Stimulated activated CD4-positive, alpha-beta T cell treated with anti-CD3 and anti-CD28 coated beads, Interleukin-4, amount 100 ng/mL, for 48 hours (primary cell): ENCODE measurements around the gene TLDC2.

ENCODE experiments used
- DNase-seq, 2 donors: peaks; one replicate each; pipeline ENCODE4 v3.0.0-alpha.2; 2020; ENCODE audit warnings: low read depth in 2 of 2

Gene TLDC2

DNA sequence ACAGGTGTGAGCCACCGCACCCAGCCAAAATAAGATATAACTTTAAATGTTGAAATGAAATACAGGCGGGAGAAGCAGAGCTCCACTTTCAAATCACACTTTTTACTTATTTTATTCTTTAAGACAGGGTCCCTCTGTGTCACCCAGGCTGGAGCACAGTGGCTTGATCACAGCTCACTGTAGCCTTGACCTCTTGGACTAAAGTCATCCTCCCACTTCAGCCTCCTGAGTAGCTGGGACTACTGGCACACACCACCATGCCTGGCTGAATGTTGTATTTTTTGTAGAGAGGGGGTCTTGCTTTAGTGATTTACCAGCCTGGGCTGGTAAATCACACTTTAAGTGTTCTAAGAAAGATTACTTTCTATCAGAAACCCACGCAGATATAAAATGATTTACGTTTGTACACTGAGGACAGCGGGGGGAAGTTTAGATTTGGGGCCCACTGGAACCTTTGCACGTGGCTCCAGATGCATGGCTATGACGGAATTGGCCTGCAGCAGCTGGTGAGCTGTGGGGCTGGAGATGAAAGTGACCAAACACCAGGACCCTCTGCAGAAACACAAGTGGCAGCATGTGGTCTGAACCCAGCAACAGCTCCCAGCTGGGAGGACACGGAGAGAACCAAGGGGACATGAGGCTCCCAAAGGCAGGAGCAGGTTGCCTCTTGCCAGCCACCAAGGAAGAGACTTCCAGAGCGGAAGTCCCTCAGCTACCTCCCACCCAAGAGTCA lies 26.4 kb upstream of the TLDC2 start:
- DNase-seq: no peak

DNA sequence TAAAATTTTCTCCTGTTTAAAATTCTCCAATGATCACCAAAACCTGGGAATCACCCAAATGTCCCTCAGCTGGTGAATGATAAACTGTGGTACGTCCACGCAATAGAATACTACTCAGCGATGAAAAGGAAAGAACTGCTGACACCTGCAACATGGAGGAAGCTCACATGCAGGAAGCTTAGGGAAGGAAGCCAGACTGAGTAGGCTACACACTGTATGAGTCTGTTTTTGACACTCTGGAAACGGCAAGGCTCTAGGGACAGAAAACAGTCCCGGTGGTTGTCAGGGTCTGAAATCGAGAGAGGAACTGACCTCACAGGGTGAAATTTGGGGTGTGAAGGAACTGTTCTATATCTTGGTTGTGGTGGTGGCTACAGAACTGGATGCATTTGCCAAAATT lies 25.2 kb upstream of the TLDC2 start:
- DNase-seq: no peak

DNA sequence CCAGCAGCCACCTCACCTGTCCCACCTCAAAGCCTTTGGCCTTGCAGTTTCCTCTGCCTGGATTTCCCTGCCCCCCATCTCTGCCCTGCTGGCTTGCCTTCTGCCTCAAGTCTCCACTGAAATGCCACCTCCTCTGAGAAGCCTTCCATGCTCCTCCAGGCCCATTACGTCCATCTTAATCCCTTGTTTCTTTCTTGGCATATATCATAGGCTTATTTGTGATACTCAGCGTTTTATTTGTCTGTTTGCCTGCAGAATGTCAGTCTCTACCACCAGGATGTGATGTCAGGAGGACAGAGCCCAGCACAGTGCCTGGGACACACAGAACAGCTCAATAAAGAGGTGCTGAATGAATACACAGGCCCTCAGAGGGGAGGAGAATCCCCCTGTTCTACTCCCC lies 24.4 kb upstream of the TLDC2 start:
- no peak for DNase-seq

DNA sequence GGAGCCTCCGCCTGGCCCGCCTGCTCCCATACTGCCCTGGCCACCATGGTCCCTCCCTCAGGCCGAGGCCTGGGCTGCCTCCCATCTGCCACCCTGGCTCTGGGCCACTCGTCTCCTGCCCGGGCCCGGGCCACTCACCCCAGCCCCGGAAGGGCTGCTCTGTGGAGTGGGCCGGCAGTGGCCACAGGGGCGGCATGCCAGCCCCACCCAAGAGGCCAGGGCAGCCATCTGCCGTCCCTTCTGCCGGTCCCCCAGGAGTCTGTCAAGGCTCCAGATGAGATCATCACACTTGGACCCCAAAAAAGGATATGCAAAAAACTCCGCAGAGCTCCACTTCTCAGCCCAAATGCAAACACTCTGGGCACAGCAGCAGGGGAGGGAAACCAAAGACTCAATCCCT lies 23.8 kb upstream of the TLDC2 start:
- DNase-seq: no peak

DNA sequence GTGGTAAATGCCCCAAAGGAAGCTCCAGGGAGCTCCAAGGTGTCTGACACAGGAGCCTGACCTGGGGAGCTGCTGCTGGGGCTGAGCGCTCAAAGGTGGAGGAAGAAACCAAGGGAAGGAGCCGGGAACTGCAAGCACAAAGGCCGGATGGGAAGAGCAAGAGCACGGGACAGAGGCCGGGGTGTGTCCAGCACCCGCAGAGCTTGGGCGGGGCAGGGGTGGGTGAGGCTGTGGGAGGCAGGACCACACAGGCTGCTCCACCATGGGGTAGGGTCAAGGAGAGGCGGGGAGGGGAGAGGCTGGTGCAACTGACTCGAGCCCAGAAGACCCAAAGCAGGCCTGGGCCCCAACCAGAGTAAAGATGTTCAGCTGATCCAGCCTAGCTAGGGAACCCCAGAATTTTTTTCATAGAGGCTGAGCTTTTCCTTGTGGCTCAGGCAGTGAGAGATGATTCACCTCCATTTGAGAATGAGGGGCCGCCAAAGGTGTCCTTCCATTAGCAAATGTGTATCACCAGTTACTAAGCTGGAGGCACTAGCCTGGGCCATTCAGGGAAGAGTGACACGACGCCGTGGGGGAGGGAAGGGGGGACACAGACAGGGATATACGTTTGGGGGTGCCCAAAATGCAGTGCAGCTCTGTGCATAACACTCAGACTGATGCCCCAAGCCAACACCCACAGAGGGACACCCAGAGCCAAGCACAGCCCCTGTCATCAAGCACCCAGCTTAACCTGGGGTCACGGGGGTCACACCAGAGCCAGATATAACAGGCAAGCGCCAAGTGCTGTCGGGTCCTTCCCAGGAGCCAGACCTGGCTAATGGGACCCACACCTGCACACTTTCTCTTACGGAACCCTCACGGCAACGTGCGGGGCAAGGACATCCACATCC lies 21.3 kb upstream of the TLDC2 start:
- no peak for DNase-seq

DNA sequence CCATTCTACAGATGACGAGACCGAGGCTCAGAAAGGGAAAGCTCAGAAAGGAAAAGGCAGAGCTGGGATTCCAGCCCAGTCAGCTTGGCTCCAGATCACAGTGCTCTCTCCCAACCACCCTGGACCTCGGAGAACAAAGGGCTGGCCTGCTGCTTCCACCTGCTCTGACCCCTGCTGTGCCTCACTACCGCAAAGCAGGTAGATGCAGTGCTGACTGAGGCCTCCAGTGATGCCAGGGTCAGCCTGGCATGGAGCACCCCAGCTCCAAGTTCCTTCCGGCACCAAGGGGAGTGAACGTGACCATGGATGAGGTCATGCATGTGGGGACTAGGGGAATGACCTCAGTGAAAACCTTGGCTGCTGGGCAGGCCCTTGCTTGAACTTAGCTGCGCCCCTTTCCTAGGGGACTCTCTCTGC lies 20.7 kb upstream of the TLDC2 start:
- no peak for DNase-seq

DNA sequence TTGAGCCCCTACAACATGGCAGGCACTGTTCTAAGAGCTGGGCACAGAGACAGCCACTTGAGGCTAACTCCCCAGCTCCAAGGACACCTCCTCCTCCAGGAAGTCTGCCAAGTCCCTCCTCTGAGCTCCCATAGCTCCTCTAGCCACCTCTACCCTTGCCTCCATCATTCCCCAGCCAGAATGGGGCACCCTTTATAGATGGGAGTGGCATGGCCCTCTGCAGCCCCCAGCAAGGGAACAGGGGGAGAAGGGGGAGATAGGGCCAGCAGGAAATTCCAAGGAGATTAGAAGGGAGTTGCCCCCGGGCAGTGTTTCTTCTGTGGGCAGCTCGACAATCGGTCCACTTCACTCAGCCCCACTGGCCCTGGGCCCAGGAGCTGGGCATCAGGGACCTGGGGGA lies 19.7 kb upstream of the TLDC2 start:
- no peak for DNase-seq

DNA sequence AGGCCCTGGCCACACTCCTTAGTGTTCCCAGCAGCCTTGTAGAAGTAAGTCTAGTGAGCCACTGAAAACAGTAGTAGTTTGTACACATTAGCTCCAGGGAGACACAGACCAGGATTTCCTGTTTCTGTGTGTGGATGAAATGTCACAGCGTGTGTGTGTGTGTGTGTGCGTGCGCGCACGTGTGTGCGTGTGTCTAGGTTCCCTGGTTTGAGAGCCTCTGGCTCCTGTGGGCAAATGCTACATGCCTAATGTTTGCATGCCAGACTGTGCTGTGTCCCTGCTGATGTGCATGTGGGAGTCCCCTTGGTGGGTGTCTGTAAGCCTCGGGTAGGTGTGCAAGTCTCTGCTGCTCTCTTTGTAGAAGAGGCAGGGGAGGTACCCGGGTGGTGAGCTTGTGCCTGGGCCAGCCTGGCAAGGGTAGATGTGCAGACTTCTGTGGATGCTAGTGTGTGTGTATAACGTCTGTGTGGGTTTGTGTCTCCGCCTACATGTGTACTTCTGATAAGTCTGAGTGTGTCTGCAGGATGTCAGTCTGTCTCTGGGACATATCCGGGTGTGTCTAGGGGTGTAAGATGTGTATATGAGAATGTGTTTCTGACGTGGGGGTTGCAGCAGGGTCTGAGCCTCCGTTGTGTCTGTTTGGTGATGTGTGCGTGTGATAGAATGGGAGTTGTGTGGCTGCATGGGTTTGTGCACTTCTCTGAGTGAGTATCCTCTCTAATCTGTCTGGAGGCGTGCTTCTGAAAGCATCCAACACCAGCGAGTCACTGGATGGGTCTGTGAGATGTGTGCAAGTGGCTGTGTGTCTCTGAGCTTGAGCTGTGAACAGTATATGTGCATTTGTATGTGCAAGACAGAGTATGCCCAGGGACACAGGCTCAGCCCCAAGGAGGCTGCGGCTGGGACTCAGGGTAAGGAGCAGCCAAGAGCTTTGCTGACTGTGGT lies 19.0 kb upstream of the TLDC2 start:
- no peak for DNase-seq

DNA sequence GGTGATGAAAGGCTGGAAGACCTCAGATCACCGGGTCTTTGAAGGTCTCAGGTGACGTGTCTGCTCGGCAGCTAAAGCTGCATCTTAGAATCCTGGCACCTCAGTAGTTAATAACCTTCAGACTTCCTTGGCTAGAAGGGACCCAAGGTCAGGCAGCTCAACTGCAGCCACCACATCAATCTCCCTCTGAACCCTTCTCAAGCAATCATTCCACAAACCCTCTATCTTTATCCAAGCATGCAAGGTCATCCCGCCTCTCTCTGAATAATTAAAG lies 16.7 kb upstream of the TLDC2 start:
- no peak for DNase-seq

DNA sequence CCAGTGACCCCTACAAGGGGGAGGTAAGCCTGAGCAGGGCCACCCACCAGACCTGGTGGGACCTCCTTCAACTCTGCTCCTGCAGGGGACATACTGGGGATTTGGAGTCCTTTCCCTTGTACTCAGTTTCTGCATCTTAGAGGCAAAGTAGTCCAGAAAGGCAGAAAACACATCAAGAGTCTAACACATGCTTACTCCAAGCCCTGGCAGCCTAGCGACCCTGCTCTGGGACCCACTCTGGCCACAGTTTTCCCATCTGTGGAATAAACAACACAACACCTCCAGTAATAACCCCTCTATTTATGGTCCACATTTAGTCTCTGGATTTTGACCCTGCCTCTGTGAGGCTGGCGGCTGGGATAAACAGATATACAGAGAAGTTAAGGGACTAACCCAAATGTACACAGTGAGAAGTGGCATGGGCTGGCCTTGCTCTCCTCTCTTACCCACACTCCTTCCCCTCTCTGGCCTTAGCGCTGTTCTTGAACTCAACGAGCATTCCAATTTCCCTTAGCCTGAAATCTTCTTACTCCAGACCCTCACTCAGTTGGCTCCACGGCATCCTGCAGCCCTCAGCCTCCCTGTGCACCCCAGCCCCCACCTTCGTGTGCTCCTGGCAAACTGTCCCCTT lies 16.1 kb upstream of the TLDC2 start:
- DNase-seq: no peak

DNA sequence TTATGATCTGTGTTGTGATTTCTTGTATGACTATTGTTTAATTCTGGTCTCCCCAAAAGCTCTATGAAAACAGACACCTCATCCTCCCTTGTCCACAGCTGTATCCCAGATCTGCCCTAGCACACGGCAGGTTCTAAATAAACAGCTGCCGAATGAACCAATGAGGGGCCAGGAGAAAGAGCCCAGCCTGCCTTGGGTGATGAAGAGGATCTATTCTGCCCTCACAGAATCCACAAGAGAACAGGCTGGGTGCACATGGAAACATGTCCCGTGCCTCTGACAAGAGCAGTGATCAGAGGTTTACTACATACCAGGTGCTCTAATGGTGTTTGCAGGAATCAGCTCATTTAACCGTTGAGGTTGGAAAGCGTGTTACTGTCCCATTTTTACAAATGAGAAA lies 15.6 kb upstream of the TLDC2 start:
- DNase-seq: no peak

DNA sequence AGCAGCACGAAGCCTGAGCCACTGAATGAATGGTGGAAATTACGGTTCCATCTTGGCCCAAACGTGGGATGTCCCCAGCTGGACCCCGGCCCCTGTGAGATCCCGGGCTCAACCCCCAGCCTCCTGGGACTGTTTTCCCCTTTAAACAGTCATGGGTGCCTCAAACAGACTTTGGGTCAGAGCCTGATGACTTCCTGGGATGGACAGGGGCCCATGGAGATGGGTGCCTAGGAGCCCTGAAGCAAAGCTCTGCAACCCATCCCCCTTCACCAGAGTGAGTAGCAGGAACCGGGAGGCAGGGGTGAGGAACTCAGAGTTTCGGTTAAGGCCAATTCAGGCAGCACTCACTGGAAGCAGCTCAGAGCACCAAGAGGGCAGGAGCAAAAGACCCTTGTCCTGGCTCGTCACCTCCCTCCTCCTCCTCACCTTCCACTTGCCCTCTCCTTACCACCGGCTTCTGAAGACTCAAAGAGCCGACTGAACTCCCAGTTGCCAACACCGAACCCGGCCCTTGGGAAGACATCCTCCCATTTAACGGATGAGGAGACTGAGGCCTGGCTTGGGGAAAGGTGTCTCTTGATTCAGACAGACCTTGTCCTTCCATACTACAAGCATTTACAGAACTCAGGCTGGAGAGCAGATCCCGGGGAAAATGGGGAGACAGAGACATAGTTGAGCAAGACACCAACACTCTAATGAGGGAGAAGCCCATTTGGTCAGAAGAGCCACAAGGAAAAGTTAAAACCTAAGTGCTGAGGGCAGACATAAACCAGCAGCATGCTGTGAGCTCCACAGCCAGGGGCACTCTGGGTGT lies 14.9 kb upstream of the TLDC2 start:
- DNase-seq: no peak

DNA sequence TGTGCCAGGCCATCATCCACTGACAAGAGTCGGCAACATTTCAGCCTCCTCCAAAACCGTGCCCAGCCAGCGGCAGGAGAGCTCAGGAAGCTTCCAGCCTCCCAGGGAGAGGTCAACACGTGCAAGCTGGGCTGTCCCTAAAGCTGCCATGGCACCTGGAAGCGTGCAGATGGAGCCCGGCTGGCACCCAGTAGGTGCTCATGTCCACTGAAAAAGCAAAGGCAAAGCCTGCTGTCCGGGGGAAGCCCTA lies 14.4 kb upstream of the TLDC2 start:
- DNase-seq: no peak

DNA sequence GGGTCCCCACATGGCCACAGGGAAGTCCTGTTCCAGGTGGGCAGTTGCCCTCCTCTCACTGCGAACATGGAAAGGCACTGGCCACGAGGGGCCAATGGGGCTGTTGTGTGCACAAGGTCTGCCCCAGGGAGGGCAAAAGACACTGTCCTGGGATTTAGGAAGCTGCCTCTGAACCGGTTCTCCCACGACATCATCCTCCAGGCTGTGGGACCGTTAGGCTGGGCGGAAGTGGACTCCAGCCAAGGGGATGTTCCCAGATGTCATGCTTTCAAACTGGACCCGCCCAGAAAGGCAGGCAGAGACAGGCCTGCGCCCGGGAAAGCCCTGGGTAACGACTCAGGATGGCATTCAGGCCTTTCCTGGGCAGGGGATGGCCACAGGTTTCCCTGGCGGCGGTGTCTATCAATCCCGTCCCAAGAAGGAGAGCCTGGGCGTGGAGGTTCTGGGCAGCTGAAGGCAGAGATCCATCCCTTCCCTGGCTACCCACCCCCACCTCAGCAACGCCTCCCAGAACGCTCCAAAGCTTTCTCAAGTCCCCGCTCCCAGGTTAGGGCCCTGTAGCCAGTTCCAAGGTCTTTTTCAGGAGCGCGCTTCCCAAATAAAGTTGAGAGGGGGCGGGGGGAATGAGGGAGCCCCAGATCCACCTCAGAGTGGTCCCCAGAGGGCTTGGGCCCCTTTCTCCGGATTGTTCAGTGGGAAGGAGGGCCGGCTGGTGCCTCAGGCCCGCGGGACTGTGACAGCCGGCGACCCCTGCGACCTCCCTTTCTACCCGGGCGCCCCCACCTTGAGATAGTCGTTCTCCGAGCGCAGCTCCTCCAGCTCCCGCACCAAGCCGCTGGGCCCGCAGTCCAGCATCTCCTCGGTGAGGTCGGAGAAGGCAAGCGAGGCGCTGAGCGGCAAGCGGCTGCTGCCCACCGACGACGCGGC lies 13.8 kb upstream of the TLDC2 start:
- DNase-seq: no peak

DNA sequence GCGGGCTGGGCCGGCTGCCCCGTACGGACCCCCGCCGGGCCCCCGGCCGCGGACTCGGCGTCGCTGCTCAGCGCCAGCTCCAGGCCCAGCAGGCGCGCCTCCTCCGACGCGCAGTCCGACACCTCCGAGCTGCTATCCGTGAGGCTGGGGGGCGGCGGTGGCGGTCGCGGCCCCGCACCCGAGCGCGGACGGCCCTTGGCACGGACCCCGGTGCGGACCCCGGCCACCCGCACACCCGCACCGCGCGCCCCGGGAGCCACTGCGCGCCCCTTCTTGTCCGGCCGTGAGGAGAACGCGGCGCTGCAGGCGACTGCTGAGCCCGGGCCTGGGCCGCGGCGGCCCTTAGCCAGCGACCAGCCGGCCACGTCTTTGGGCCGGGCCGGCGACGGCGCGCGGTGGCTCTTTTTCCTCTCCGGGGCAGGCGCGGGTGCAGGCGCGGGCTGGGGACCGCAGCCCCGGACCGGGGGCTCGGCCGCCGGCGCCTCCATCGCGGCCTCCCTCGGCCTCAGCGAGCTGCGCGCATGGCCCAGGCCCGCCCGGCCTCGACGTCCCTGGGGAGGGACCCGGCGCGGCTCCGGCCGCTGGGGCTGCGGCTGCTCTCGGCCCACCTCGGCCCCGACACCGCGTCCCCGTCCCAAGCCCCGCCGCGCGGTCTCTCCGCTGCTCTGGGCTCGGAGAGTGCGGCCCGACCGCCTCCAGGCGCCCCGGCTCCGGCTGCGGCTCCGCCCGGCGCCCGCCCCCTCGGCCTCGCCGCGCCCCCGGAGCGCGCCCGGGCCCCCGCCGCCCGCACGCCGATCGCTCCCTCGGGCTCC lies 12.9 kb upstream of the TLDC2 start:
- no peak for DNase-seq

DNA sequence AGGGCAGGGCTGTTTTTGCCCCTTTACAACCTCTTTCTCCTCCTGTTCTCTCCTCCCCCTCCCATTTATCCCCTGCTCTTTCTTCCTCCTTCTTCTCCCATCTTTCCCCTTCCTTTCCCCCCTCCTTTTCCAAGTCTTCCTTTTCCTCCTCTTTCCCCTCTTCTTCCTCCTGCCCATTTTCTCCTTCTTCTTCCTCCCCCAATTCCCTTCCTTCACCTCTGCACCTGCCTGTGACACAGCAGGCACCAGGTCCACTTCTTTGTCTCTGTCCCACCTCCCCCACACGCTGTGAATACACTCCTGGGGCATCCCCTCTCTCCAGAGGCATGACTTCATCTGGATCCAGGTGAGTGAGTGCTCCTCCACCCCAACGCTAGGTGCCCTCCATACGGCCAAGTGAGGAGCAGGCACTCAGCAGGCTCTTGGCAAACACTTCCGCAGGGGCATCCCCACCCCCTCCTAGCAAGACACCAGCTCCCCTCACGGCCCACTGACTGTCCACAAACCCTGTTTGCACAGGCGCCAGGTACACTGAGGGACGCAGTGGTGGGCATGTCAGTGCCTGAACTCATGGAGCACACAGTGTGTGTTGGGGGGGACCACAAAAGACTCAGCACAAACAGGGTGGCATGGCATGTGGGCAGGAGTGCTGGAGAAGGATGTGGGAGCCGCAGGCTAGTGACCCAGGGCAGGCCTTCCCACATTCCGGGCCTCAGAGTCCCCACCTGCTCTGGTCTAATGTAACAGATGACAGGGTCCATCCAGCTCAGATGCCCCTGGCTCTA lies 10.7 kb upstream of the TLDC2 start:
- no peak for DNase-seq

DNA sequence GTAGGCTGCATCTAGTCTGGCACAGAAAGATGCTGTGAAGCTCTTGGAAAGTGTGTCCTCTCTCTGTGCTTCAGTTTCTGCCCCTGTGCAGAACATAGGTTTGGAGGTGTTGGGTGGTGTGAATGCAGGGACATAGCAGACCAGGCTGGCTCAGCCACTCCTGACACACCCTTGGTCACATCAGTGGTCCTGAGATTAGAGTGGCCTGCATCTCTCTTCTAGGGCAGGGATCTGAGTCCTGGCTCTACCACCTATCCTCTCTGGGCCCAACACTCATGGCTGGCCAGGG lies 10.1 kb upstream of the TLDC2 start:
- no peak for DNase-seq

DNA sequence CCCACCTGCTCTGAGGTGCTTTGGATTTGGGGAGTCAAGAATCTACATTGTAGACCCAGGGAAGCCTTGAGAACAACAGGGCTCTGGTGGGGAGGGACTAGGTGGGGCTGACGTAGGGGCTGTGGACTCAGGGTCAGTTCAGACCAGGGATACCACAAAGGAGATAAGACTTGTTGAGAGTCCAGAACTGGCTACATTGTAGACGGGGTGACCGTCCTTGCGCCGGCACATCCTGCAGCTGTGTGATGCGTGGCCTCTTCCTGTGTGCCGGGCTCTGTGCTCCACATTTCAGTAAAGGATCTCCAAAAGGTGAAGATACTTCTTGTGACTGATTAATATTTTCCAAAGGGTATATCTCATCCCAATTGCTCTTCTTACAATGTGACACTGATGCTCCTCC lies 9.8 kb upstream of the TLDC2 start:
- DNase-seq: no peak
